ENCODE data around the gene DOHH. TPM values are rescaled to one million over a fixed set of nuclear protein-coding genes. Genes with fewer than 3 reads are reported as not detected.
"Not testable (repeated sequence)": the region's sequence is repeated elsewhere in the genome, so short reads cannot be mapped to it uniquely, and the experiment has no call there.

Gene DOHH
- total RNA-seq, 1 donor = 10.4 TPM

DNA sequence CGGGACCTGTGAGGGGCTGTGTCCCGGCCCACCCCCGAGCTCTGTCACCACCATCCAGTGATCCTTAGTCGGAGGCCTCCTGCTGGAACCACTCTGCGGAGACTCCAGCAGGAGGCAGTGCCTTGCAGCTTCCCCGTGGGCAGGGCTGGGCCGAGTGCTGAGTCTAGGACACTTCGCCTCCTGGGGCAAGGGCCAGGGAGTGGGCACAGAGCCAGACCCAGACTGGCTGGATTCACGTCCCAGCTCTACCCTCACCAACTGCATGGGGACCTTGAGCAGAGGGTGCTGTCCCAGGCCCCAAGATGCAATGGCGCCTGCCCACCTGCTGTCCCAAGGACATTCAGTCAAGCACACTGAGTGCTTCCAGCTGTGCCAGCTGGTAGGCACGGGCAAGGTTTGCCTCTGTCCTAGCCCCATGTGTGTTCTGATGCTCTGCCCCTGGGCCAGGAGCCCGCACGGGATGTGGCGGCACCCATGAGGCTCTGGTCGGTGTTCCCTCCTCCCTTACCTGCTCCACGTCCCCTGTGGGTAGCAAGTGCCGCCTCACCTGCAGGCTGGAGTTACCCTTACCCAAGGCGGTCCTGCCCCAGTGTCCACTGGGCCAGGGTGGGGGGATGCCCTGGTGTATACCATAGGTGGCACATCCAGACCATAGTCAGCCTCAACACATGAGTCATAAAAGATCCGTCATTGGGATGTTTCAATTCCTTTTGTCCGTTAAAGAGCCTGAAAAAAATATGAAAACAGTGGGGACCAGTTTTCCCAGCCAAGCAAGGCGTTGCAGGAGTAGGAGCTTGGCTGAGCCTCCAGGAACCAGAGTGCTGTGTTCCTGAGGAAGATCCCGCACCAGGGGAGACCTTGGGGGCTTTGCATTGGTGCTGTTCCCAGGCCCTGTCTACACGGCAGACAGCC, 13.0 kb upstream of the DOHH start:
- H3K4me3 ChIP-seq (ENCODE audit: low read depth, low read length) = no peak overlapping the region
- no peak for DNase-seq (ENCODE audit: low read depth)
- TF ChIP-seq, protein P1, sequence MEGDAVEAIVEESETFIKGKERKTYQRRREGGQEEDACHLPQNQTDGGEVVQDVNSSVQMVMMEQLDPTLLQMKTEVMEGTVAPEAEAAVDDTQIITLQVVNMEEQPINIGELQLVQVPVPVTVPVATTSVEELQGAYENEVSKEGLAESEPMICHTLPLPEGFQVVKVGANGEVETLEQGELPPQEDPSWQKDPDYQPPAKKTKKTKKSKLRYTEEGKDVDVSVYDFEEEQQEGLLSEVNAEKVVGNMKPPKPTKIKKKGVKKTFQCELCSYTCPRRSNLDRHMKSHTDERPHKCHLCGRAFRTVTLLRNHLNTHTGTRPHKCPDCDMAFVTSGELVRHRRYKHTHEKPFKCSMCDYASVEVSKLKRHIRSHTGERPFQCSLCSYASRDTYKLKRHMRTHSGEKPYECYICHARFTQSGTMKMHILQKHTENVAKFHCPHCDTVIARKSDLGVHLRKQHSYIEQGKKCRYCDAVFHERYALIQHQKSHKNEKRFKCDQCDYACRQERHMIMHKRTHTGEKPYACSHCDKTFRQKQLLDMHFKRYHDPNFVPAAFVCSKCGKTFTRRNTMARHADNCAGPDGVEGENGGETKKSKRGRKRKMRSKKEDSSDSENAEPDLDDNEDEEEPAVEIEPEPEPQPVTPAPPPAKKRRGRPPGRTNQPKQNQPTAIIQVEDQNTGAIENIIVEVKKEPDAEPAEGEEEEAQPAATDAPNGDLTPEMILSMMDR (IDR thresholded peaks at IDR 0.05; ENCODE audit: insufficient read depth, low read depth, low read length) = no peak

DNA sequence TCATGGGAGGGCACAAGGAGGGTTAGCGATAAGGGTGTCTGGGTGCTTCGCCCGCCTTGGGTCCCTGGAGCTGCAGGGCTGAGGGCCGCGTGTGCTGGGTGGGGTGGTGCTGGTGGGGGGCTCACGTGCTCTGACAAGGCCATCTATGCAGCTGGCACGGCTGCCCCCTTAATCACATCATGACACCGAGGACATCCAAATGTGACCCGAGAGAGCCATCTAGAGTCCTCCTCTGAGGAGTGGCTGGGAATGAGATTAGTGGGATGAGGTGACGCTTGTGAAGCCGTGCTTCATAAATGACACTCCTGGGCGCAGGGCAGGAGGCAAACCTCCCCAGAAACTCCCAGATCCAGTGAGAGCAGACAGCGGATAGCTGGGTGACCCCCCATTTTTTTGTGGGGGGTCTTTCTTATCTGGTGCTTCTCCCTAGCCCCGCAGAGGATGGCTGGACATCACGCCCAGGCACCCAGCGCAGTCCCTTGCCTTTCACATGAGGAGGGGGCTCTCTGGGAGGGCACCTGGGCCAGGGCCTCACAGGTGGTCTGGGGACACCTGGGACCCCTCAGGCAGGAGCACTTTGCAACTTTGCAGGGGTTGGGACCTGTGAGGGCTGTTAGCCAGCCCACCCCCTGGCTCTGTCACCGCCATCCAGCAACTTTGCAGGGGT, 12.2 kb upstream of the DOHH start:
- TF ChIP-seq, protein P1 (IDR thresholded peaks at IDR 0.05; ENCODE audit: insufficient read depth, low read depth, low read length) = no peak
- H3K4me3 ChIP-seq (ENCODE audit: low read depth, low read length) = no peak overlapping the region
- DNase-seq (ENCODE audit: low read depth) = no peak

DNA sequence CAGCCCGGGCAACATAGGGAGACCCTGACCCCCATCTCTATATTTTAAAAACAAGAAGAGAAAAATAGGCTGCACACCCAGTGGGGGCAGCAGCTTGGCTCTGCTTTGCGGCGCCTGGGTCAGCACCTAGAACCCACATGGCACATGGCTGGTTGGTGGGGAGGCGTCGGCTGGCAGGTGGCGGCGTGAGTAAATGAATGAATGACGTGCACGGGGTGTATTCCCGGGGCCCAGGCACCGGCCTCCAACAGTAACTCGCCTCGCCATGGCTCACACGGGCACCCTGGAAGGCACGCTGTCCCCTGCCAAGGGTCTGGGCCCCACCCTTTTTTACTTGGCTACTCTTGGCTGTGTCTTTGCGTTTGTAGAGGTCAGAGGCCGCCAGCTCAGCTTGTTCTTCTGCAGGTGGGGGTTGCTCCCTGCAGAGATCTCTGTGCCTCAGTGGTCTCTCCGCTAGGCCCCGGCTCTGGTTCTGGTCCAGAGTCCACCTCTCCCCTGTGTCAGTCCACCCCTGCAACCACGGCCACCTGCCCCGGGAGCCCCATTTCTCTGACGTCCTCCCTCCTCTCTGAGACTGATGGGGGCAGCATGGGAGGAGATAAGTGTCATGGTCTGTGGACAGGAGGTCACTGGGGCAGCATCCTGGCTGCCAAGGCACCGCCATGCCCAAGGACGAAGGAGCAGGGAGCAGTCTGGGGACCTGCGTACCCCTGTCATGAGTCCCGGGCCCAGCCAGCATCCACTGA, 11.2 kb upstream of the DOHH start:
- TF ChIP-seq, protein P1 (IDR thresholded peaks at IDR 0.05; ENCODE audit: insufficient read depth, low read depth, low read length) = no peak
- no peak for DNase-seq (ENCODE audit: low read depth)
- H3K4me3 ChIP-seq (ENCODE audit: low read depth, low read length) = no peak overlapping the region

DNA sequence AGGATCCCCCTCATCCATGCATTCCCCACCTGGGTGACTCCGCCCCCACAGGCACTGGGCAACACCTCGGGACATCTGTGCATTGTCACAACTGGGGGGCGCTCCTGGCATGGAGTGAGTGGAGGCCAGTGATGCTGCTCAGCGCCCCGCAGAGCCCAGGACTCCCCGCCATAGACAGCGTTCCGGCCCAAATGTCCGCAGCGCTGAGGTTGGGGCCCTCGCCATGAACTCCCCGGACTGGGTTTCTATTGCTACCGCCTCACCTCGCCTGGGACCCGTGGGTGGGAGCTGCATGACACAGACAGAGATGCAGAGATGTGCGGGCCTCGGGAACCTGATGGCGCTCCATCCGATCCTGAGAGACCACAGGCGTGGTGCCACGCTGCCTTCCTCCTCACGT, 10.3 kb upstream of the DOHH start:
- TF ChIP-seq, protein P1 (IDR thresholded peaks at IDR 0.05; ENCODE audit: insufficient read depth, low read depth, low read length) = no peak
- no peak for DNase-seq (ENCODE audit: low read depth)
- H3K4me3 ChIP-seq (ENCODE audit: low read depth, low read length) = no peak overlapping the region

DNA sequence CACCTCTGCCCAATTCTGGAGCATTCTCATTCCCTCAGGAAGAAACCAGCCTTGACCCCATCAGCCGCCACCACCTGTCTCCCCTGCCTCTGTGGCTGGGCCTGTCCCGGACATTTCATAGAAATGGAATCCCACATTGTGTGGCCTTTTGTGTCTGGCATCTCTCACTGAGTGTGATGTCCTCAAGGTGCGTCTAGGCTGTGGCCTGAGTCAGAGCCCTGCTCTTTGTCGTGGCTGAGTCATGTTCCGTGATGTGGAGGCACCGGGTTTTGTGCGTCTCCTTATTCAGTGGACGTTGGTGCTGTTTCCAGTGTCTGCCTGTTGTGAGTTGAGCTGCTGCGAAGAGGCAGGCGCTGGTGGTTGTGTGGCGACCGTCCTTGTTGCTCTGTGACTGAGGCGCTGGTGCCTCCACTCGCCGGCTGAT, 9.1 kb upstream of the DOHH start:
- TF ChIP-seq, protein P1 (IDR thresholded peaks at IDR 0.05; ENCODE audit: insufficient read depth, low read depth, low read length) = no peak
- peak; percentile 57 for DNase-seq (ENCODE audit: low read depth)
- H3K4me3 ChIP-seq (ENCODE audit: low read depth, low read length) = no peak overlapping the region

DNA sequence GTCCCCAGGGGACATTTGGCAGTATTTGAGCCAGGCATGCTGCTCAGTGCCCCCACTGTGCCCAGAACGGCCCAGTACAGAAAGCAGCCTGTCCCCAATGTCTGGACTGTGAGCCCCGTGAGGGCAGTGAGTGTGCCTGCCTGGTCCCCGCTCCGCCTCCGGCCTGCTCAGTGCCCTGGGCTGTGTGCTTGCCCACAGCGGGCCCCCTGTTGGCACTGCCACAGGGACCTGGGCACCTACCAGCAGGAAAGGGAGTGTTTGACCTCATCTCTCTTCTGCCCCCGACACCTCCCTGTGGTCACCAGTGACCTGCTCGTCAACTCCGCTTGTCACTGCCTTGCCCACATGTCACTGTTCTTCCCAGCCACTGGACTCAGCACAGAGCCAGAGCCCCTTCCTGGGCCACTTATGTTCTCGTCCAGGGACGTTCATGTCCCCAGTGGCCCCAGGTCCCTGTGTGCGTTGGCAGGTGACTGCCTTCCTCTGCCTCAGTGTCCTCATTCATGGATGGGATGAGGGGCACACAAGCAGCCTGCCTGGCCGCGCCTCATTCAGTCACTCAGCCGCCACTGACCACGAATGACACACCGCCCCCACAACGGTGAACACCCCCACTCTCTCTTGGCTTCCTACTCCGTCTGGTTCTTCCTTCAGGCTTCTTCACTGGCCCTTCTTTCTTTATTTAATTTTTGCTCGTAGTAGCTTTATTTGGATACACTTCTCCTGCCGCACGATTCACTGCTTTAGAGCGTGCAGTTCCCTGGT, 8.5 kb upstream of the DOHH start:
- DNase-seq (ENCODE audit: low read depth) = no peak
- TF ChIP-seq, protein P1 (IDR thresholded peaks at IDR 0.05; ENCODE audit: insufficient read depth, low read depth, low read length) = no peak
- no peak overlapping the region for H3K4me3 ChIP-seq (ENCODE audit: low read depth, low read length)

DNA sequence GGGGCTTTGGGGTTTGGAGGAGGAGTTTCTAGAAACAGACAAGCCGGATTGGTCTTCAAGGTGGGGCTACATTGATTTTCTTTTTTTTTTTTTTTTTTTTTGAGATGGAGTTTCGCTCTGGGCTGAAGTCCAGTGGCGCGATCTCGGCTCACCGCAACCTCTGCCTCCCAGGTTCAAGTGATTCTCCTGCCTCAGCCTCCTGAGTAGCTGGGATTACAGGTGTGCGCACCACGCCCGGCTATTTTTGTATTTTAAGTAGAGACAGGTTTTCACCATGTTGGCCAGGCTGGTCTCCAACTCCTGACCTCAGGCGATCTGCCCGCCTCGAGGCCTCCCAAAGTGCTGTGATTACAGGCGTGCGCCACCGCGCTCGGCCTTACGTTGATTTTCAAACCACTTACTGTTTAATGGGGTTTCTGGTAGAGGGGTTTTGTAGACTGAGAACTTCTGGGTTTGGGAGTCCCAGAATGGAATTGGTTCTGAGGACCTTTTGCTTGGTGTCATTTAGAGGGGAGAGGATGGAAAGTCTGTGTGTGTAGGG, 7.7 kb upstream of the DOHH start:
- peak overlapping the region; percentile 88 for H3K4me3 ChIP-seq (ENCODE audit: low read depth, low read length)

More for the DNA sequence above, 7.7 kb upstream of the DOHH start:
- not testable (repeated sequence) for DNase-seq (ENCODE audit: low read depth)
